GM19455 (cell line): ENCODE measurements around the gene DIP2C.
"Not testable (repeated sequence)": the region's sequence is repeated elsewhere in the genome, so short reads cannot be mapped to it uniquely, and the experiment has no call there.

ENCODE experiments used
- ATAC-seq: cut with Tn5 transposase; IDR thresholded peaks from one replicate; pipeline ENCODE4 v1.9.1; 2021; ENCODE audit not compliant: unreplicated experiment

The DIP2C gene

DNA sequence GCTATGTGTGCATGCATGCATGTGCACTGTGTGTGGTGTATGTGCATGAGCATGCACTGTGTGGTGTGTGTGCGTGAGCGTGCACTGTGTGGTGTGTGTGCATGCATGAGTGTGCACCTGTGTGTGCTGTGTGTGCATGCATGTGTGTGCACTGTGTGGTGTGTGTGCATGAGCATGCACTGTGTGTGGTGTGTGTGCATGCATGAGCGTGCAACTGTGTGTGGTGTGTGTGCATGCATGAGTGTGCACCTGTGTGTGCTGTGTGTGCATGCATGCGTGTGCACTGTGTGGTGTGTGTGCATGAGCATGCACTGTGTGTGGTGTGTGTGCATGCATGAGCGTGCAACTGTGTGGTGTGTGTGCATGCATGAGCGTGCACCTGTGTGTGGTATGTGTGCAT is 10.7 kb upstream of the DIP2C start:
- ATAC-seq = not testable (repeated sequence)

DNA sequence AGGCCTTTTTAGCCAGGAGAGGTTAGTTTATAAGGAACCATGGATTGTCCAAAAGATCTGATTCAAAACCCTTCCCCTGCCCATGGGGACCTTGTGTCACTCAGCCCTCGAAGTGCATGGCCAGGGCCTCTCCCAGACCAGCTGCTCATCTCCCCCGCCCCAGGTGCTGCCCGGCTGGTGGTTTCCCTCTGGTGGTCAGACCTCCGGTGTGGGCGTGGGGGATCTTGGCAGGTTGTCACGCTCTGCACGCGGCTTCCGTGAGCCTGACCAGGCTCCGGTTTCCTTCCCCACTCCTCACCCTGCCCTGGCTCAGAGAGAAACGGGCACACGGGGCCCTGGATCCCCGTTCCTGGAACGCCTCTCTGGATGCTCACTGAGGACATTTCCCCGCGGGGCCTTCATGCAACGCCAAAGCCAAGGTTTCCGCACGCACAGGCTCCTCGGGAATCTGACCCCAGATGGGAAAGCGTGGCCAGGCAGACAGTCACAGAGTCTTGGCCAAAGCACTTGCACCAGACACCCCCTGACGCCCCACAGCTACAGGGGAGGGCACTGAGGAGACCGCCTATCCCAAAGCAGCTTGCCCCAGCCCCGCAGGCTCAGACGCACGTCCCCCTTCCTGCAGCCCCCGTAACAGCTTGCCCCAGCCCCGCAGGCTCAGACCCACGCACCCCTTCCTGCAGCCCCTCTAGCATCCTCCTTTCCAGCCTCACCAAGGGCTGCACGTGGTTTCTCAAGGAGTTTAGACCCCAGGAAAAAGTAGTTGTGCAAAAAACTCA is 7.8 kb upstream of the DIP2C start:
- ATAC-seq = no peak

DNA sequence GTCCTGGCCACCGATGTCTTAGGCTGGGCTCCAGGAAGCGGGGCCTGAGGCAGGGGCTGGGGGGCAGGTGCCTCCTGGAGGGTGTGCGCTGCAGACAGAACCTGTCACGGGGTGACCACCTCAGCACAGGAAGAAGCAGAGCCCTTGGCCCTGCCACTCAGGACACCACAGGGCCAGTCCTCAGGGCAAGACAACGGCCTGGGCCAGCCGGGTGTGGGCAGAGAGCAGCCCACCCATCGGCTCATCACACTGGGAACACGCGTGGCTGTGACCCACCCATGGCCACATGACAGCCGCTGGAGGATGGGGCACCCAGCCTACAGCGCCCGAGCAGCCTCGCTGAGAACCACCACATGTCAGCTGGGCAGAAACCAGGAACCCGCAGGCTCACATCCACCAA is 5.9 kb upstream of the DIP2C start:
- no peak for ATAC-seq

DNA sequence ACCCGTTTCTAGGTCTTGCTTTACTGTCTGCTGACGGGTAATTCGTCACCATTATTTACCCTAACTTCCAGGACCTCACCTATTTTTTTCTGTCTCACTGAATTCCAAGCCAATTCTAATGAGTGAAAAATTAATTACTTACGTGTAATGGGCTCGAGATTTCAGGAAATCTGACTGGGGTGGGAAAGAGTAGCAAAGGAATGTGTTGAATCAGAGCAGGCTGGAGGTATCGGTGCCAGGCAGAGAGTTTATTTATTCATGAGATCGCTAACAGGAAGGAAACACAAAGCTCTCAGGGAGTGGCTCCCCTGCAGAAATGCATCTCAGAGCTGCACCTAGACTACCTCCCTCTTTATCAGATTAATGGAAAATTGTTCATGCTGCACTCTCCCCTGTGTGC is 4.0 kb upstream of the DIP2C start:
- no peak for ATAC-seq

DNA sequence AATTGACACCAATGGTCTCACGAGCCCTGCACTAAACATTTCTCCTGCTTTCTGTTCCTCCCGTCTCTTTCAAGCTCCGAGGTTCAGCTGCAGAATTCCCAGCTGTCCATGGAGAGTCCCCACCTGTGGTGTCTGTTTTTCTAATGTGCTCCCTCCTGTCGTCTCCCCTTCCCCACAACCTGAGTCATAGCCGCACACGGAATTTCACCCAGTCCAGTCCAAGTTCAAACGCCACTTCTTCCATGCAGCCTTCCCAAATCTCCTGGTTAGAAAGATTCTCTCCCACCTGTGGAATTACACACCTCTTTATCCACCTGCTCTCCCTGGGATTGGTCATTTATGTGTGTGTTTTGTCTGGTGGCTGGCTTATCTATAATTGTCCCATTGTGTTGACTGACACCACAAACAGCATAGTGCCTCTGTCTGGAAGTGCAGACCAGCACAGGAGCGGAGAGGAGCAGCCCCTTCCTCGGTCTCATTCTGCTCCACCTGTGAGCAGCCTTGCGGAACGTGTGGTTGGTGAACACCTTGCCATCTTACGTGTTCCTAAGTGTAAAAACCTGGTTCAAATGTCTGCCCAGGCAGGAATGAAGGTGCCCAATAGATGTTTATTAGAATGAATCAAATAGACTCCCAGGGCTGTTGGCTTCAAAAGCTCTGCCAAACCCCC is 3.3 kb upstream of the DIP2C start:
- ATAC-seq = no peak

DNA sequence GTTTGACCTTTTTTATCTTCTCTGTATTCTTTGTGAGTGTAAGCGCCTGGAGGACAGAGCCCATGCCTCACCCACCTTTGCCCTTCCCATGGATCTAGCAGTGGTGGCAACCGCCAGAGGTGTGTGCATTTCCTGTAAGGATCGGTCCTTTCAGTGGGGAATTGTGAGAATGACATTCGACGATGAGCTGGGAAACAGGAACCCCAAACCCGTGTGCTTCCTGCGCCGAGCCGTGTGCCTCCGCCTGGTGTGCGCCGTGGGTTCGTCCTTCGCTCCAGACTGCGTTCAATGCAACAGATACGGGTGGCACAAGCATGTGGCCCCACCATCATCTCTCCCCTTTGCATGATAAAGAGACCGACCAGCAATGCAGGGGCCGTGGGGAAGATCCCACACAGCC is 1.7 kb upstream of the DIP2C start:
- no peak for ATAC-seq

DNA sequence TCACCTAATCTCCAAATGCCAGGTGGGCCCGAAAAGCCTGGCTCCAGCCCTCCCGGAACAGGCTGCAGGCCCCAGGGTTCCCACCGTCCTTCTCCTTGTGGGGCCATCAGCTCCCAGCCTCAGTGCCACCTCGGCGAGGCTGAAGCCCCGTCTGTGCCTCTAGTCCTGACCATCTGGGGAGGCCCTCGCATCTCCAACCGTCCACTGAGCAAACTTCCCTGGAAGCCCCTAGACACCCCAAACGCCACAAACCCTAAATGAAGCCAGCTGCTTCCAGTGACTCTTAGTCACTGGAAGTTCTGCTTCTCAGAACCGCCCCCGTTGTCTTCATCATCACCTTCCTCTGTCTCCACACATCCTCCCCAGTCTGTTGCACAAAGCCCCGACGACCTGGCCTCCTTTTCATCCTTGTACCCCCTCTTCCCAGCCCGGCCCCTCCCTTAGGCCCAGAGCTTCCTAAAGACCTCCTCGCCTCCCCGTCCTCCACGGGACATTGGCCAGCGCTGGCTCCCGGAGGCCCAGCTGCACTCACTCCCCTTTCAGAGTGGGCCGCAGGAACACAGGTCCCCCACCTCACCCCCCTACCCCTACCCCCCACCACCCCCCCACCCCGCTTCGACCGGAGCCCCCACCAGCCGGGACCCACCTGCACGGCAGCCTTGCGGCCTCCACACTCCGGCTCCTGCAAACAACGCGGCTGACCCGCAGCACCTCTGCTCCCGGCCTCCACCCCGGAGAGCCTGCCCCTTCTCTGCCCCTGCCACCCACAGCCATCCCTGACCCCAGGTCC is 1.1 kb upstream of the DIP2C start:
- no peak for ATAC-seq

DNA sequence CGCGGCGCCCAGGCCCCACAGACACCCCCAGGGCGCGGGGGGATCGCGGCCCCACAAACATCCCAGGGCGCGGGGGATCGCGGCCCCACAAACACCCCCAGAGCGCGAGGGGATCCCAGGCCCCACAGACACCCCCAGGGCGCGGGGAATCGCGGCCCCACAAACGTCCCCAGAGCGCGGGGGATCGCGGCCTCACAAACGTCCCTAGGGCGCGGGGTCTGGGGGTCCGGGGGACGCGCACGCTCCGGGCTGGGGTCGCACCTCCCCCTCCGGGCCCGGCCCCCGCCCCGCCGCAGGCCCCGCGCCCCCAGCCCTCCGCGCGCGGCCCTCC is 382 bp downstream of the DIP2C start:
- ATAC-seq = no peak

DNA sequence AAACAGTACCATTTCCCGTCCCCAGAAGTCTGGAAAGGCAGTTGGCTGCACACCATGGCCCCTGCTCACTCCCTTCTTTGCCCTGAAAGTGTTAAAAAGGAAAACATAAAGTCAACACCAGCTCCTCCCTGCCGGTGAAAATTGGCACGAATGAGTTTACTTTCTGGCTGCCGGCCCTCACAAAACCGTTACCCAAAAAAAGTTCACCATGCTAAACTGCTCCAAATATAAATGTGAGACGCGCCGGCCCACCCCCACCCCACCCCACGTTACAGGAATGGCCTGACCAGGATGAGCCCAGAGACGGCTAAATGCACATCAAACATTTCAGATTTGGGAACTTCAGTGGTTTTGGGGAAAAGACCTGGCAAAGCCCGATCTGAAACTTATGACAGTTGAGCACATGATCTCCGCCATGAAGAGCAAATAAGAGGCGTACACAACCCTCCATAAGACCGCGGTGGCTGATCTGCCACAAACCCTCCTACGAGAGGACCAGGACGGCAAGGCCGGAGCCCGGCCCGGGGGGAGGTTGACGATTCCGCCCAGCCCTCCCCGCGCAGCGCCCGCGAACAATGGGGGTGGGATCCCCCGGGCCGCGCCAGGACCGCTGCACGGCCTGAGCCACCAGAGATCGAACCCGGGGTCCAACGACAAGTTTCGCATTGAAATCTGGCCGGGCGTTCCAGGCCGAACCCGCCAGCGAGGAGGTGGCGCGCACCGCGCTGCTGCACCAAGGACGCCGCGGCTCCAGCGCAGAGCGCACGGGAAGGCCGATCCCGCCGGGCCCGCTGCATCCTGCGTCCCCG is 952 bp downstream of the DIP2C start:
- no peak for ATAC-seq

DNA sequence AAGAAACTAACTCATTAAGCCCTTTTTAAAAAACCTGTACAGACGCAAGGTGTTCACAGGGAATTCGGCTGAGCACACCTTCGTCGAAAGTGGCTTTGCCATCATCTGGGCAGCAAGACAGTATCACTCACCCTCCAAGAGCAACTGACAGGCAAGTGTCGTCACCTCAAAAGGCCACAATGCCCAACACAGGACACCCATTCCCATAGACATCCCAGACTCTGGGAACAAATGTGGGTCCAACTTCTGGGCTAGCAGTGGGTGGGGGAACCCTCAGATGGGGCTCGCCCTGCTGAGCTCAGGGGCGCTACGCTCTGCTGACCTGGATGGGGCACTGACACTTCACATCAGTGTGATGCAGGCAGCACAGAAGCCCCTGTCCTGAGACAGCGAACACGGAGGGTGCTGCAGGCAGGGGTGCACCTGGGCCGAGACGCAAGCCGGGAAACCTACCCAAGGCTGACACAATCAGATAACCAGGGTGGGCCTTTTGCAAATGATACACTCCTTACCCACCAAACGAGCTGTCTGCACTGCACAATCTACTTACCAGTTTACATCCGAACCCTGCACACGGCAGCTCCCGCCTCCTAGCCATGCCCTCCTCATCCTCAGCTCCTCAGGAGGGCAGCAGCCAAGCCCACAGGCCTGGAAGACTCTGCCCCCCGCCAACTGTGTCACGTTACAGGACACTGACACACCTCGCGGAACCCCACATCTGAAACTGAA is 1.7 kb downstream of the DIP2C start:
- ATAC-seq = no peak

DNA sequence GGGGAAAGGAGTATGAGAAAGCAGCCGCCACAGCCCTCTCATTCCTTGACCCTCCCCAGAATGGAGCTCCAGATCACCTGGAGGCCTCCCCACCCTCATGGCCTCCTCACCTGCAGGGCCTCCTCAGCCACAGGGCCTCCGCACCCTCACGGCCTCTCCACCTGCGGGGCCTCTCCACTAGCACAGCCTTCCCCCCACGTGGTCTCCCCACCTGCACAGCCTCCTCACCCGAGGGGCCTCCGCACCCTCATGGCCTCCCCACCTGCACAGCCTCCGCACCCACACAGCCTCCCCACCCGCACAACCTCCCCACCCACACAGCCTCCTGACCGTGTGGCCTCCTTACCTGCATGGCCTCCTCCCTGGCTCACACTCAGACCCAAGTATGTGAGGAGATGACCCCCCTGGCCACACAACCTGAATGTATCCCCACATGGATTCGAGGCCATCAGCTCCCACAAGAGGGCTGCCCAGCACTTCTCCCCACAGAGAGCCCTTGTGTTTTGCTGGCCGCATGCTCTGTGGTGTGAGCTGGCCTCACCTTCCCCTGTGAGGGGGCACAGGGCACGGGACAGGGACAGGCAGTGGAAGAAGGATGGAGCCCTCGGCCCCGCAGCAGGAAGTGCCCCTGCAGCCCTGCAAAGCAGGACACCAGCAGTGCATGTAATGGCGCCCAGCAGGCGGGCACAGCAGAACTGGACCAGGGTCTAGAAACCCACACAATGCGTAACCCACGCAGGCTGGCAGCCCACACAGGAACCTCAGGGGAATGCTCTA is 3.1 kb downstream of the DIP2C start:
- ATAC-seq = no peak

DNA sequence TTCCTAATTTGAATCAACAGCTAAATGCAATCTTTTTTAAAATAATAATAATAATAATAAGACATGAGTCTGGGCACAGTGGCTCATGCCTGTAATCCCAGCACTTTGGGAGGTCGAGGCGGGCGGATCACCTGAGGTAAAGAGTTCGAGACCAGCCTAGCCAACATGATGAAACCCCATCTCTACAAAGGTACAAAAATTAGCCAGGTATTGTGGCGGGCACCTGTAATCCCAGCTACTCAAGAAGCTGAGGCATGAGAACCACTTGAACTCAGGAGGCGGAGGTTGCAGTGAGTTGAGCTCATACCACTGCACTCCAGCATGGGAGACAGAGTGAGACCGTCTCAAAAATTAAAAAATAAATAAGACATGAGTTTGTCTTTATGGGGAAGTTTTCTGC is 3.9 kb downstream of the DIP2C start:
- ATAC-seq = no peak

DNA sequence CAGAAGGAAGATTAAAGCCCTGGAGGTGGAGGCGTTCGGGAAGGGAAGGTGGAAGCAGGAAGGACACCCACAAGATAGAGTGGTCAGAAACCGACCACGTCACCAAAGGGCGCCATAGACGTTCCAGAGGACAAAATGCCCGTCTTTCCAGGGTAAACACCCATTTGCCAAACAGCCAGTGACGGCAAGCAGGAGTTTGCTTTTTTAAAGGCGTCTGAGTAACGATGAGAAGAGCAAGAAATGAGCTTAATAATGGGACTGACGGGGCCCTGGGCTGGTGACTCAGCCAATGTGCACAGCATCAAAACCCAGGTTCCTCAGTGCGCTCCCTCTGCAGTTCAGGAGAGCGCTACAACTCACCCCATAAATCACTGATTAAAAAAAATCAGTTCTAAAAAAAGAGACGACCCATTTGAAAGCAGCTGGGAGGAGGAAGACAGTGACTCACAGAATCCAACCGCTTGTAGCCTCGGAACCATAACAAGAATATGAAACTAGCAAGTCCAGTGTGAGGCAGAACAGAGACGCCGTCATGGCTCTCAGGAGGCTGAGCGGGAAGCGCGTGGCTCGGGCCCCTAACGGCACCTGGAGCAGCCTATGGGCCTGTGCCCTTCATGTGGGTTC is 5.9 kb downstream of the DIP2C start:
- ATAC-seq = no peak

DNA sequence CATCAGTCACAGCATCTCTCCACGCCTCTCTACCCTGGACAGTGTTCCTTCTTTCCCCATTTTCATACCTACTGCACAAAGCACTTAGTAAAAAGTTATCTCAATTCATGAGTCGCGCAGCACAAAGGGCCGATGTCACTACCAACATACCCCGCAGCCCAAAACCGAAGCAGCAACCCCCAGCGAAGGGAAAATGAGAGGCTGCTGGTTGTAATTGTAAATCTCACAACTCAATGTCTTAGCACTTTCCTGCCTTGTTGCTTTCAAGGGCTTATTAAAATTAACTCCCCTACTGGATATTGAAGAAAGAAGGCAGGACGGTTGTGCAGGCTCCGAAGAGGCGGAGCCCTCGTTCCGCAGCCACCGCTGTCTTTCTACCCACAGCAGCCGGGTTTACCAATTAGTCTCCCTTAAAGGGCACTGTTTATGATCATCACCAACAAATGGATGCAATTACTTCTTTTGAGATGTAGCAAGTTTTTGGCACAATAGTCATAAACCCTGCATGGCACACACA is 6.5 kb downstream of the DIP2C start:
- no peak for ATAC-seq

DNA sequence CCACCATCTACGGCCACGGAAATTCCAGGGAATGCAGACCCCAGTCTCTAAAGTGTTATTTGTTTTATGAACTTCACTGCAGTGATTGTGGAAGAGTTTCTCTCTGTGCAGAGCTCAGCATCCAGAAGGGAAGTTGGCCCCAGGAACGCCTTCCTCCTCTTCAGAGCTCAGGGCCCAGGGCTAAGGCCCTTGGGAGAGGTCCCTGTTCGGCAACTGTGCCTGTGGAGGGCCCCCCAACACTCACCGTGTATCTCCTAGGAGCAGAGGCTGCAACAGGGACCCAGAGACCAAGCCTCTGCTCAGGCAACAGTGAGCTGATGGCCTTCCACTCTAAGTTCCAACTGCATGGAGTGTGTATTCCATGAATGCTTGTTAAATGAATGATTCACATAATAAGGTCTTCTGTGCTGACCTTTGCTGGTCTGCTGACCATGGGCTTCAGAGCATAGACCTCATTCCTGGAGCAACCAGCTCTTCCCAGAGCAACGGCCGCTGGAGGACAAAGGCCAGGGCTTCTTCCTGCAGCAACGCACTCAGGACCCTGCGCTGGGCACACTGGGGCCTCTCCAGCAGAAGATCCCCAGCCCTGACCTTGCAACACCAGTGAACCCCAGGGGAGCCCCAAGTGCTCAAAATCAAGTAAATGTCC is 7.7 kb downstream of the DIP2C start:
- ATAC-seq = no peak

DNA sequence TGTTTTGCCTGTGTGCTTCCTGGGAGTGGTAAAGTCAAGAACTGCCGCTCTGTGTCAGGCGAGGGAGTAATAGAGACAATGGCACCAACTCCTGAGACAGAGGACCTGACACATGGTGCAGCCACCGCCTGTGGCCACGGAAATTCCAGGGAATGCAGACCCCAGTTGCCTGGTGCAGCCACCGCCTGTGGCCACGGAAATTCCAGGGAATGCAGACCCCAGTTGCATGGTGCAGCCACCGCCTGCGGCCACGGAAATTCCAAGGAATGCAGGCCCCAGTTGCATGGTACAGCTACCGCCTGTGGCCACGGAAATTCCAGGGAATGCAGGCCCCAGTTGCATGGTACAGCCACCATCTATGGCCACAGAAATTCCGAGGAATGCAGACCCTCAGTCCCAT is 8.7 kb downstream of the DIP2C start:
- ATAC-seq = no peak

DNA sequence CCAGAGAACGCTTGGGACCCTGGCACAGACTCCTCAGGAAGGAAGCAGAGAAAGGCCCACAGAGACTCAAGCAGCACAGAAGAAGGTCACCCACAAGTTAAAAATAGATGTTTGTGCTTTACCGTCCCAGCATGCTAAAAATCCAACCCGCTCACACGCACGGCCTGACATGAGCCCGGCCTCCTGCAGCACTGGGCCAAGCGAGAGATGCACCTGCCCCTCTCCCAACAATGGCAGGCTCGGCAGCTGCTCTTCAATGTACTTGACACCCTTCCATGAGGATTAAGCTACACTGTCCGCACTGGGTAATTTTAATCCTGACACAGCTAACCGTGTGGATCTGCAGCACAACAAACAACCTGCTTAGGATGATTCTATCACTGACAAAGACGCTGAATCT is 9.3 kb downstream of the DIP2C start:
- no peak for ATAC-seq

DNA sequence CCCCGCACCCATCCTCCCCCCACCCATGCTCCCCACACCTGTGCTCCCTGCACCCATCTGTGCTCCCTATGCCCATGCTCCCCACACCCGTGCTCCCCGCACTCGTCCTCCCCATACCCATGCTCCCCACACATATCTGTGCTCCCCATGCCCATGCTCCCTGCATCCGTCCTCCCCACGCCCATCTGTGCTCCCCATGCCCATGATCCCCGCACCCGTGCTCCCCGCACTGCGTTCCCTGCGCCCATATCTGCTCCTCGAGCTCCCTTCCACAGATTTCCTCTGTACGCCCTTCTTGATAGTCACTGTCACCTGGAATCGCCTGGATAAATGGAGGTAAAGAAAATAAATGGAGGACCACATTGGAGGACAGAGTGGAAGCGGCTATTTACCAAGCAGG is 9.9 kb downstream of the DIP2C start:
- ATAC-seq = no peak

DNA sequence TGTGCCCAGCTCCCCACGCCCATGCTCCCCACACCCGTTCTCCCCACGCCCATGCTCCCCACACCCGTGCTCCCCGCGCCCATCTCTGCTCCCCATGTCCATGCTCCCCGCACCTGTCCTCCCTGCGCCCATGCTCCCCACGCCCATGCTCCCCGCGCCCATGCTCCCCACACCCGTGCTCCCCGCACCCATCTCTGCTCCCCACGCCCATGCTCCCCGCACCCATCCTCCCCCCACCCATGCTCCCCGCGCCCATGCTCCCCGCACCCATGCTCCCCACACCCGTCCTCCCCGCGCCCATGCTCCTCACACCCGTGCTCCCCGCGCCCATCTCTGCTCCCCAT is 10.8 kb downstream of the DIP2C start:
- not testable (repeated sequence) for ATAC-seq
